Hematopoietic multipotent progenitor cell (in vitro differentiated cells): ENCODE data around the gene PRODH. TPM values are rescaled to one million over a fixed set of nuclear protein-coding genes. Genes with fewer than 3 reads are reported as not detected.
"Not testable (repeated sequence)": the region's sequence is repeated elsewhere in the genome, so short reads cannot be mapped to it uniquely, and the experiment has no call there.

ENCODE experiments used
- DNase-seq, 3 donors: peaks; one replicate each; pipeline ENCODE4 v3.0.0-alpha.2; 2011 to 2015; ENCODE audit warnings: low read depth in 2 of 3, low spot score in 2 of 3
- total RNA-seq: library from RNA; depleted of rRNA; stranded (reverse); fragments of >200 nt; gene quantifications from one replicate; pipeline ENCODE4 v1.2.3, GENCODE V29; 2012

The PRODH gene
- total RNA-seq, 1 donor: 4.0 TPM

- DNase-seq: not testable (repeated sequence)
Observed at GRCh38 chr22:18969158-18969942, 33.3 kb upstream of the PRODH start.

GRCh38 chr22:18968011-18968749 is 32.1 kb upstream of the PRODH start:
- peak in 1 of 3 donors; percentile 29 for DNase-seq

GRCh38 chr22:18967391-18968010 is 31.4 kb upstream of the PRODH start:
- DNase-seq: not testable (repeated sequence)

GRCh38 chr22:18966748-18967147 is 30.7 kb upstream of the PRODH start:
- DNase-seq: no peak

DNA sequence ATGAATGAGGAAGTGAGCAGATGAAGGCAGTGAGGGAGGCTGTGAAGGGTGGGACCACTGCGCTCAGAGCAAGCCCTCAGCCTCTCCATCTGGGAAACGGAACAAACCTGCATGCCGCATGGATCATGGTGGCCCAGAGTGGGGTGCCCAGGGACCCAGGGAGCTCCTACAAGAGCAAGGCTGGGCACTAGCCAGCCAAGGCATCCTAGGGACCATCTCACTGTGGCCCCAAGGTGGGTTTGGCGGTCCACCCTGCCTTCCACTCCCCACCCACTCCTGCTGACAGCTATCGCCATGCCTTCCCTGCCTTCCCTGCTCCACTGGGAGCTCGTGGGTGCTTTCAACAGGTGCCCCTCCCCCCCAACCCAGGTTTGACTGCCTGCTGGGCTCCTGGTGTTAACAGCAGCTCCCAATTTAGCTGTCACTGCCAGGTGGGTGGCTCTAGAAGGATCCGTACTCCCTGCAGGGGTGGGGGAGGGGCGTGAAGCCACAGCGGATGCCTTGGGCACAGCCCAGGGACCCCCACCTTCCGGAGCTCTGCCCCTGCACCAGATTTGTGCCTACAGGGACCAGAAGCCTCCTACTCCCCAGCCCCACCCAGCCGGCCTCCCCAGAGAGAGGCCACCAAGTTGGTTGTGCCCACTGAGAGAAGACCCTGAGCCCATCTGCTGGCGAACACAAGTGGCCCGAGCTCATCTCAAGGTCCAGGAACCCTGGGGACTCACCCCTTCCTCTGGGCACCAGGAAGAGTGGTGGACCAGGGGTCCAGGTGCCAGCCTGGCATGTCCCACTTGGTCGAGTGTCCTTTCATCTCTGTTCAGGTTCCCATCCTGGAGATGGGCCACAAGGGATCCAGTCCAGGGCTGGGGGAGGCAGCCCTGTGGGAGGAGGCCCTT is 29.7 kb upstream of the PRODH start:
- no peak for DNase-seq

DNA sequence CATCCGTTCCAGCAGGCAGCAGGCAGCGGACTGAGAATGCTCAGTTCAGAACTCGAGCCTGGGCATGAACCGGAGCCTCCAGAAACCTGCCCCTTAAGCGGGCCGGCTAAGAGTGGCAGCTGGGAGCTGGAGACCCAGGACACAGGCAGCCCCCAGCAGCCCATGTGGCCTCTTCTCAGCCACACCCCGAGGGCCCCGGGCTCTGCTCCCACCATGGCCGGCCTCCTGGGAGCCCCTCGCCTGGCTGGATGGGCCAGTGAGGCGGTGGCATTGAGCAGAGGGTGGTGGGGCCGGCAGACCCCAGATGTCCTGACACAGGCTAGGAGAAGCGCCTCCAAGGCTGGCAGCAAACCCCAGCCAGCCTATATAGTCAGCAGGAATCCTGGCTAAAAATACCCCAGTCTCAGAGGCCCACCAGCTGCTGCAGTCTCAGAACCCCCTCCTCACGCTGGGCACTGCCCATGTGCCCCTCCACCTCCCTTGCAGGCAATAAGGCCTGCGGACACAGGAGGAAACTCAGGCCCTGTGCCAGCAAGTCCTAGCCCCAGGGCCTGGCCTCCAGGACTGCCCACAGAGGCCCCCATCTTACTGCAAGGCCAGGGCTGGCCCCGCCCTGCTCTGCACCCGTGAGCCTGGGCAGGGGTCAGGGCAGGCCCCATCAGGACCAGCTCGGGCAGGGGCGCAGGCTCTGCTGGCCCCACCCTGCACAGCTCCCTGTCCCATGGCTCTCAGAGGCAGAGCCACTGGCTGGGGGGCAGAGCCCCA is 28.6 kb upstream of the PRODH start:
- DNase-seq: not testable (repeated sequence)

DNA sequence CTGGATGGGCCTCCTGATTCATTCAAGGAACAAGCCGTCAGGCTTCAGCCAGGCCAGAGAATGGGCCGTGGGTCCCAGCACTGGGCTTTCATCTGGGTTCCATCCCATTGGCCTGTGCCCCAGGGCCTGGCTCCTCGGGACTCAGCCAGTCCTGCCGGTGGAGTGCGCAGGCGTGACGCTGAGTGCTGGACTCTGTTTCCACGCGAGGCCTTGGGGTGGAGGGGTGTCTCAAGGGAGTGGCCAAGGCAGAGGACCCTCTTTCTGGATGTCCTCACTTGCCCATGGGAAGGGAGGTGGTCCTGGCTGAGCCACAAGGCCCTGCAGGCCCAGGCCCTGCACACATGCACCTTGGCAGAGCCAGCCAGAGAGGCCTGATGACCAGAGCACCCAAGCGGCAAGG is 28.0 kb upstream of the PRODH start:
- DNase-seq: not testable (repeated sequence)

DNA sequence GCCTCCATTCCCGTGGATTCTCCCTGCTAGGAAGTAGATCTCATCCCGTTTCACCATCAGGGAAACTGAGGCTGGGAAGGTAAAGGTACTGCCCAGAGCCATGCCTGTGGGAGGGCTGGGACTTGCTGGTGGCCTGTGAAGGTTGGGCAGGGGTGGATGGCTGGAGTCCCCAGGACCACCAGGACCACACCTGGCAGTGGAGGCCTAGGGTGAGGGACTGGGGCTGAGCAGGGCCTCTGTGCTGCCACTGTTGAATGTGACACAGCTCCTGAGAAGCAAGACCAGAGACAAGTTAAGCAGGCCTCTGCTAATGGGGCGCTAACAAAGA is 26.2 kb upstream of the PRODH start:
- no peak for DNase-seq

DNA sequence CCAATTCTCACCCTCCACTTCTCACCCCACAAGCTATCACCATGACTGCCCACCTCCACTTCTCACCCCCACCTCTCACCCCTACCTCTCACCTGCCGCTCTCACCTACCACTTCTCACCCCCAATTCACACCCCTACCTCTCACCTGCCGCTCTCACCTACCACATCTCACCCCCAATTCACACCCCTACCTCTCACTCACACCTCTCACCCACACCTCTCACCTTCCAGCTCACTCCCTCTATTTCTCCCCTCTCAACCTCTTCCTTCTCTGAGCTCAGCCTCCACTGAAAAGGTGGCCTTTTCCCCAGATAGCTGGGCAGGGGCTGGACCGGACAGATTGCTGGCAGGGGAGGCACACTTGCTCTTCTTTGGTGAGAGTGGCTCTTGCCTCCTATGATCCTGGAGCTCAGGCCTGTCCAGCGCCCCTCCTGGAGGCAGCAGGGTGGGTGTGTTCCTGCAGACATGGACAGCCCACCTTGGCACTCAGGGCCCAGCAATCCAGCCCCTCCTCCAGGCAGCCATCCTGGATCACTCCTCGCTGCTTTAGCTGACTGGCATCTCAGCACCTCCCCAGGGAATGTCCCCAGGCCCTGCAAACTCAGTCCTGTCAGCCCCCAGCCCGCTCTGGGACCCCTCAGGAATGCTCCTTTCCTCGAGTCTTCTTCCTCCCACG is 25.7 kb upstream of the PRODH start:
- DNase-seq: not testable (repeated sequence)

DNA sequence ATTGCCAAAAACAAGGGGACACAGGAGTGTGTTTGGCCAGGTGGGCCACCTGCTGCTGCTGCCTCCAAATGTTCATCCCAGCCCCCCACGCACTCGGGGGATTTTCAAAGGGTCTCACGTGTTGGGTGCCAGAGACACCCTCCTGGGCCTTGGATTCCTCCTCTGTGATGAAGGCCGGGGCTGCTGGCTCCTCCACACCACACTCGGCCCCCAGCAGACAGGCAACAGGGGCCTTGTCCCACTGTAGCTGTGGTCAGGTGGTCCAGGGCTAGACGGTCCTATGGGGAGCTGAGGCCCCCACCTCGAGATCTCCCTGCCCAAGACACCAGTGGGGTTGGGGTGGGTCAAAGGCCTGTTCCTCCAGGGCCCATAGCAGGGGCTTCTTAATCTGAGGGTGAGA is 25.1 kb upstream of the PRODH start:
- not testable (repeated sequence) for DNase-seq

GRCh38 chr22:18960166-18960820 is 24.2 kb upstream of the PRODH start:
- not testable (repeated sequence) for DNase-seq

- not testable (repeated sequence) for DNase-seq
Observed at GRCh38 chr22:18959741-18960140, 23.6 kb upstream of the PRODH start.

DNA sequence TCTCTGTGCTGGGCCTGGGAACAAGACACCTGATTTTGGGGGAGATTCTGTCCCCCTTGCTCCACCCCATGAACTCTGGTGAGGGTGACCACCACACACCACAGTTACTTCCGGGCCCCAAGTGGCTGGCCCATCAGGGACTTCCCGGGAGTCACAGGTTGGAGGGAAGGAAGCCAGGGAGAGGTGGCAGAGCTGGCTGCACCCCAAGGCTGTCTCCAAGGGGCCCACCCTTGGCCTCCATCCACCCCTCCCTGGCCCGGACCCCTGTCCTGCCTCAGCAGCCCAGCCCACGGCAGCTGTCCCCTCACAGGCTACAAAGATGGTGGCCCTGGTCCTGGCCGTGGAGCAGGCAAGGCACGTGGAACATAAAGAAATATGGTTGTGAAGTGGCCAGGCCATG is 23.2 kb upstream of the PRODH start:
- DNase-seq: not testable (repeated sequence)

GRCh38 chr22:18958738-18959137 is 22.6 kb upstream of the PRODH start:
- not testable (repeated sequence) for DNase-seq

- not testable (repeated sequence) for DNase-seq
Observed at GRCh38 chr22:18958321-18958705, 22.2 kb upstream of the PRODH start.

- not testable (repeated sequence) for DNase-seq
Observed at GRCh38 chr22:18957621-18958320, 21.7 kb upstream of the PRODH start.

- not testable (repeated sequence) for DNase-seq
Observed at GRCh38 chr22:18956956-18957355, 20.9 kb upstream of the PRODH start.
